NOMO-1 treated with DMSO at 0.1 percent for 48 hours (cell line): Measurements from ENCODE around the gene BLACAT1.
A peak's percentile ranks its signal among the peaks of the same experiment; 100 is the strongest.
"Not testable (repeated sequence)": the region's sequence is repeated elsewhere in the genome, so short reads cannot be mapped to it uniquely, and the experiment has no call there.

Source experiments
- DNase-seq: peaks from one replicate; lab custom pipeline; 2025; ENCODE audit not compliant: unreplicated experiment; lab: John Stamatoyannopoulos, UW

Gene BLACAT1

GRCh38 chr1:205484985-205485967 is 29.4 kb upstream of the BLACAT1 start:
- DNase-seq: peak; percentile 54

GRCh38 chr1:205483372-205483771 is 27.5 kb upstream of the BLACAT1 start:
- DNase-seq: no peak

- not testable (repeated sequence) for DNase-seq
Observed at GRCh38 chr1:205482587-205482986, 26.7 kb upstream of the BLACAT1 start.

- DNase-seq: no peak
Observed at GRCh38 chr1:205481629-205482151, 25.8 kb upstream of the BLACAT1 start.

- DNase-seq: no peak
Observed at GRCh38 chr1:205481218-205481617, 25.4 kb upstream of the BLACAT1 start.

GRCh38 chr1:205480349-205480985 is 24.6 kb upstream of the BLACAT1 start:
- no peak for DNase-seq

- not testable (repeated sequence) for DNase-seq
Observed at GRCh38 chr1:205478985-205479384, 23.1 kb upstream of the BLACAT1 start.

GRCh38 chr1:205477759-205478247 is 22.0 kb upstream of the BLACAT1 start:
- no peak for DNase-seq

- DNase-seq: no peak
Observed at GRCh38 chr1:205477121-205477758, 21.4 kb upstream of the BLACAT1 start.

- DNase-seq: no peak
Observed at GRCh38 chr1:205476648-205477047, 20.8 kb upstream of the BLACAT1 start.

- DNase-seq: no peak
Observed at GRCh38 chr1:205475855-205476254, 20.0 kb upstream of the BLACAT1 start.

GRCh38 chr1:205474571-205474970 is 18.7 kb upstream of the BLACAT1 start:
- no peak for DNase-seq

GRCh38 chr1:205473966-205474365 is 18.1 kb upstream of the BLACAT1 start:
- DNase-seq: no peak

- no peak for DNase-seq
Observed at GRCh38 chr1:205473475-205473874, 17.6 kb upstream of the BLACAT1 start.

- DNase-seq: no peak
Observed at GRCh38 chr1:205472737-205473441, 17.0 kb upstream of the BLACAT1 start.

- DNase-seq: no peak
Observed at GRCh38 chr1:205470131-205470530, 14.3 kb upstream of the BLACAT1 start.

GRCh38 chr1:205466595-205467220 is 10.9 kb upstream of the BLACAT1 start:
- no peak for DNase-seq

GRCh38 chr1:205465392-205465791 is 9.5 kb upstream of the BLACAT1 start:
- no peak for DNase-seq

GRCh38 chr1:205458777-205459566 is 3.1 kb upstream of the BLACAT1 start:
- DNase-seq: peak; percentile 26
